ENCODE data around the gene ZNF385B.
"Not testable (repeated sequence)": the region's sequence is repeated elsewhere in the genome, so short reads cannot be mapped to it uniquely, and the experiment has no call there.

Gene ZNF385B

GRCh38 chr2:179805001-179805400, 56.4 kb downstream of the ZNF385B start:
- in situ Hi-C loops (cut with HindIII; ENCODE audit: low sequenced_read_pairs): no loop called here

GRCh38 chr2:179804206-179804605, 57.2 kb downstream of the ZNF385B start:
- in situ Hi-C loops (cut with HindIII; ENCODE audit: low sequenced_read_pairs): no loop called here

GRCh38 chr2:179802051-179802882, 59.1 kb downstream of the ZNF385B start:
- in situ Hi-C loops (cut with HindIII; ENCODE audit: low sequenced_read_pairs): no loop called here

- in situ Hi-C loops (cut with HindIII; ENCODE audit: low sequenced_read_pairs): no loop called here
Measured at GRCh38 chr2:179800776-179801175, 60.6 kb downstream of the ZNF385B start.

GRCh38 chr2:179796213-179797007, 65.0 kb downstream of the ZNF385B start:
- in situ Hi-C loops (cut with HindIII; ENCODE audit: low sequenced_read_pairs): no loop called here

GRCh38 chr2:179793902-179794301, 67.5 kb downstream of the ZNF385B start:
- in situ Hi-C loops (cut with HindIII; ENCODE audit: low sequenced_read_pairs): no loop called here

GRCh38 chr2:179793238-179793637, 68.2 kb downstream of the ZNF385B start:
- in situ Hi-C loops (cut with HindIII; ENCODE audit: low sequenced_read_pairs): no loop called here

GRCh38 chr2:179790235-179791217, 70.9 kb downstream of the ZNF385B start:
- in situ Hi-C loops (cut with HindIII; ENCODE audit: low sequenced_read_pairs): no loop called here

- in situ Hi-C loops (cut with HindIII; ENCODE audit: low sequenced_read_pairs): no loop called here
Measured at GRCh38 chr2:179788104-179788503, 73.3 kb downstream of the ZNF385B start.

- in situ Hi-C loops (cut with HindIII; ENCODE audit: low sequenced_read_pairs): no loop called here
Measured at GRCh38 chr2:179787601-179788000, 73.8 kb downstream of the ZNF385B start.

- in situ Hi-C loops (cut with HindIII; ENCODE audit: low sequenced_read_pairs): no loop called here
Measured at GRCh38 chr2:179785902-179786301, 75.5 kb downstream of the ZNF385B start.

- in situ Hi-C loops (cut with HindIII; ENCODE audit: low sequenced_read_pairs): not testable (repeated sequence)
Measured at GRCh38 chr2:179782346-179782745, 79.1 kb downstream of the ZNF385B start.

- in situ Hi-C loops (cut with HindIII; ENCODE audit: low sequenced_read_pairs): no loop called here
Measured at GRCh38 chr2:179773986-179774385, 87.4 kb downstream of the ZNF385B start.

- in situ Hi-C loops (cut with HindIII; ENCODE audit: low sequenced_read_pairs): no loop called here
Measured at GRCh38 chr2:179772346-179772745, 89.1 kb downstream of the ZNF385B start.

GRCh38 chr2:179771791-179772190, 89.6 kb downstream of the ZNF385B start:
- in situ Hi-C loops (cut with HindIII; ENCODE audit: low sequenced_read_pairs): no loop called here

GRCh38 chr2:179770029-179770428, 91.4 kb downstream of the ZNF385B start:
- in situ Hi-C loops (cut with HindIII; ENCODE audit: low sequenced_read_pairs): no loop called here

GRCh38 chr2:179769323-179769722, 92.1 kb downstream of the ZNF385B start:
- in situ Hi-C loops (cut with HindIII; ENCODE audit: low sequenced_read_pairs): no loop called here

- in situ Hi-C loops (cut with HindIII; ENCODE audit: low sequenced_read_pairs): no loop called here
Measured at GRCh38 chr2:179768765-179769164, 92.6 kb downstream of the ZNF385B start.

- in situ Hi-C loops (cut with HindIII; ENCODE audit: low sequenced_read_pairs): no loop called here
Measured at GRCh38 chr2:179765666-179766065, 95.7 kb downstream of the ZNF385B start.

- in situ Hi-C loops (cut with HindIII; ENCODE audit: low sequenced_read_pairs): no loop called here
Measured at GRCh38 chr2:179764710-179765109, 96.7 kb downstream of the ZNF385B start.

GRCh38 chr2:179758636-179759035, 102.8 kb downstream of the ZNF385B start:
- in situ Hi-C loops (cut with HindIII; ENCODE audit: low sequenced_read_pairs): no loop called here

Measured in endothelial cell of hepatic sinusoid (primary cell).